Measurements from ENCODE around the gene DRC7.
"Not testable (repeated sequence)": the region's sequence is repeated elsewhere in the genome, so short reads cannot be mapped to it uniquely, and the experiment has no call there.

DRC7 gene

DNA sequence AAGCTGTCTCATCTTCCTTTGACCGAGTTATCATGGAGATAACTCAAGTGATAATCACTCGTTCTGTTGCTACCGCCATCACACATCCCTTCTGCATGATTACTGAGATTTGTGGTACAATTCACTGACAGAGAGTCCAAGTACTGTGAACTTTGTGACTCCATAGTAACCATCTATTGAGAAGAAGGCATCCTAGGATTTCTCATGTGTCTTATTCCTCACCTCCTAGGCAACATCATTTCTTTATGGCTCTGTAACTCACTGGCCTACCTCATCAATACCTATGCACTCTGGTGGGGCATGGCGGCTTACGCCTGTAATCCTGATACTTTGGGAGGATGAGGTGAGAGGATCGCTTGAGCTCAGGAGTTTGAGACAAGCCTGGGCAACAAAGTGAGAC, 19.4 kb downstream of the DRC7 start:
- DNase-seq (ENCODE audit: low read depth) = no peak

- DNase-seq (ENCODE audit: low read depth) = no peak
Measured at GRCh38 chr16:57720142-57720575, 25.6 kb downstream of the DRC7 start.

- DNase-seq (ENCODE audit: low read depth) = no peak
Measured at GRCh38 chr16:57721356-57722209, 27.0 kb downstream of the DRC7 start.

DNA sequence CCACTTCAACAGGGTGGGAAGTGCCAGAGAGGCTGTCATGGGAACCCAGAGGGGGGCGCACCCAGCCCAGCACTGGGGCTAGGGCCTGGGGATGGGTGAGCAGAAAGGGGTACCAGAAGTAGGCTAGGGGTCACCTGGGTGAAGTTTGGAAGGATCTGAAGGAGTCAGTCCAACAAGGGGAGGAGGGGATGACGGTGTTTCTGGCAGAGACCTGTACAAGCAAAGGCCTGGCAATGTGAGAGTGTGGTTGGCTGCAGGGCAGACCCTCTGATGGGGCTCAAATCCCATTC, 27.5 kb downstream of the DRC7 start:
- DNase-seq (ENCODE audit: low read depth) = no peak

DNA sequence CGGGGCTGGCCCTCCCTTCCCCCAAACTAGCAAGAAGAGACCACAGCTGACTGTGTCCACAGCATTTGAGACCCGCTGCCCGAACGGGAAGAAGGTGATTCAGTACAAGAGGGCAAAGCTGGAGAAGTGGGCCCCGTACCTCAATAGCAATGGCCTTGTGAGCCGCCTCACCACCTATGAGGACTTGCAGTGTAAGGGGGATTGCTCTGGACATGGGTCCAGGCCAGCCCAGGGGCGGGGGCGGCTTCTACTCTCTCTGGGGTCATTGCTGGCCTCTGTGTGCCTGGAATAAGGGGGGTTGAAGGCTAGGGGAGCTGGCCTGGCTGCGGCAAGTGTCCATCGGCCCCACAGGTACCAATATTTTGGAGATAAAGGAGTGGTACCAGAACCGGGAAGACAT, 28.0 kb downstream of the DRC7 start:
- no peak for DNase-seq (ENCODE audit: low read depth)

- DNase-seq (ENCODE audit: low read depth) = no peak
Measured at GRCh38 chr16:57723170-57723569, 28.6 kb downstream of the DRC7 start.

DNA sequence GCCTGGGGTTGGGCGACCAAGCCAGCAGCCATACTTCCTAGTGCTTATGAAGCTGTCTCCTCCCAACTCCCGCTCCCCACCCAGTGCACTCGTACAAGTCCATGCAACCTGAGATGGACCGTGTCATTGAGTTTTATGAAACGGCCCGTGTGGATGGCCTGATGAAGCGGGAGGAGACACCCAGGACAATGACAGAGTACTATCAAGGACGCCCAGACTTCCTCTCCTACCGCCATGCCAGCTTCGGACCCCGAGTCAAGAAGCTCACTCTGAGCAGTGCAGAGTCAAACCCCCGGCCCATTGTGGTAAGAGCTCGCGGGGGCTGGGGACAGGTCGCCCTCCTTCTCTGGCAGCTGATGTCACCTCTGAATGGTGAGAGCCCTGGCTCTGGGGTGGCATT, 29.9 kb downstream of the DRC7 start:
- DNase-seq (ENCODE audit: low read depth) = no peak

DNA sequence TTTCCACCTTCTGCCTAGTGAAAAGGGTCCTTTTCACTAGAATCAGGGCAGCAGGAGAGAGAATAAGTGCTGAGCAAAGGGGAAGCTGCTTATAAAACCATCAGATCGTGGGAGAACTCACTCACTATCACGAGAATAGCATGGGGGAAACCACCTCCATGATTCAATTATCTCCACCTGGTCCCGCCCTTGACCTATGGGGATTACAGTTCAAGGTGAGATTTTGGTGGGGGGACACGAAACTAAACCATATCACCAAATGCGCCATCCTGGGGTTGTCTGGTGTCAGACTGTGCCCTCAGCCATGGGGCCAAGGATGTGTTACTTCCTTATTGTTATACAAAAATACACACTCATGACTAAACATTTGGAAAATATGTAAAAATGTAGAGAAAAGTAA, 30.5 kb downstream of the DRC7 start:
- DNase-seq (ENCODE audit: low read depth) = no peak

- no peak for DNase-seq (ENCODE audit: low read depth)
Measured at GRCh38 chr16:57725554-57725953, 30.9 kb downstream of the DRC7 start.

DNA sequence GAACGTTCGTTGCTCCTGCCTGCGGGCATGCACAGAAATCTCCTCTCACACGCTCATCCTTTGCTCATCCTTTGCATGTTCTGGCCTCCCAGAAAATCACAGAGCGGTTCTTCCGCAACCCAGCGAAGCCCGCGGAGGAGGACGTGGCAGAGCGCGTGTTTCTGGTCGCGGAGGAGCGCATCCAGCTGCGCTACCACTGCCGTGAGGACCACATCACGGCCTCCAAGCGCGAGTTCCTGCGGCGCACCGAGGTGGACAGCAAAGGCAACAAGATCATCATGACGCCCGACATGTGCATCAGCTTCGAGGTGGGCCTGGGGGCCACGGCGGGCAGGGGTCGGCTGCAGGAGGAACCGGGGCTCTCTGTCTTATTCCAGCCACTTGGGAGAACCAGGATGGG, 31.4 kb downstream of the DRC7 start:
- no peak for DNase-seq (ENCODE audit: low read depth)

DNA sequence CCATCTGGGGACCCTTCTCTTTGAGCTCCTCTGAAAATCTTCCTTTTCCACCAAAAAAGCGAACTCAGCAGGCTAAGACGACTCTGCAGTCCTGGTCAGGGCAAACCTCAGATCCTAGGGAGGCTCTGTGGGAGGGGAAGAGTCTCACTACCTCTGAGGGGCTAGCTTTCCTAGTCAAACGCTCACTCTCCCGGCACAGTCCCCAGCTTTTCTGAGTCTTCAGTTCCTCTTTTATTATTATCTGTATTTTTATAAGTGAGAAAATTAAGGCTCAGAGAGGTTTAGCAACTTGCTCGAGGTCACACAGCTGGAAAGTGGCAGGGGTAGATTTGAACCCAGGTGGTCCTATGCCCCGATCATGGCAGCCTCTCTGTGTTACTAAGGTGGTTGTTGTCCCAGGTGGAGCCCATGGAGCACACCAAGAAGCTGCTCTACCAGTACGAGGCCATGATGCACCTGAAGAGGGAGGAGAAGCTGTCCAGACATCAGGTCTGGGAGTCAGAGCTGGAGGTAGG, 31.9 kb downstream of the DRC7 start:
- no peak for DNase-seq (ENCODE audit: low read depth)

- DNase-seq (ENCODE audit: low read depth) = no peak
Measured at GRCh38 chr16:57727610-57728009, 33.0 kb downstream of the DRC7 start.

- DNase-seq (ENCODE audit: low read depth) = no peak
Measured at GRCh38 chr16:57728336-57729181, 34.0 kb downstream of the DRC7 start.

GRCh38 chr16:57729182-57729484, 34.5 kb downstream of the DRC7 start:
- no peak for DNase-seq (ENCODE audit: low read depth)

GRCh38 chr16:57729852-57730251, 35.2 kb downstream of the DRC7 start:
- not testable (repeated sequence) for DNase-seq (ENCODE audit: low read depth)

DNA sequence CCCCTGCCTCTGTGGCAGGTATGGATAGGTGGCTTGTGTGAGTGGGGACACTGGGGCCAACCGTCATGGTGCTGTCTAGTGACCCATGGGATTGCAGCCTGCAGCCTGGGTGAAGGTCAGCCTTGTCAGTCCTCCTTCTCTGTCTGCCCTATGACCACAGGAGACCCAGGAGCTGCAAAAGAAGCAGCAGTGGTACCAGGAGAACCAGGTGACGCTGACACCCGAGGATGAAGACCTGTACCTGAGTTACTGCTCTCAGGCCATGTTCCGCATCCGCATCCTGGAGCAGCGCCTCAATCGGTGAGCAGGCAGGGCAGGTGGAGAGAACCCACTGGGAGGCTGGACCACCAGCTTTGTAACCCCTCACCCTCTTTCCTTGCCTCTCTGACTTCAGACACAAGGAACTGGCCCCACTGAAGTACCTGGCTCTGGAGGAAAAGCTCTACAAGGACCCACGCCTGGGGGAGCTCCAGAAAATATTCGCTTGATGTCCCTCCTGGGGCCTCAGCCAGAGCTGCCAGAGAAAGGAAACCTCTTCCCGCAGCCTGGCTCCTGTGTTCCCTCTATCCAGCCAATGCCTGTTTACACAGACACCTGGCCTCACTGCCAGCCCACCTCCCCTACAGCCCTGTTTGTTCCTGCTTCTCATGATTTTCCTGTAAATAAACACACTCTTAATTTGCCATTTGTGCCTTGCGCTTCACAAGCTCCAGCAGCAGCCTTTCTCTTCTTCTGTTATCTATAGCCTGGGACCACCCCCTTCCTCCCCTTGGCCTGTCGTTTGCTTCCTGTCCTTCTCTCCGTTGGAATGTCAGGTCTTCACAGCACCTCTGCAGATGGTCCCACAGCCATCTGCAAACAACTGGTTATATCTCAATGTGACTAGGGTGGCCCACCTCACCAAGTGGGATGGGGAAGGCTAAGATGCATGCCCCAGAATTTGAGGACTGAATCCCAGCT, 36.4 kb downstream of the DRC7 start:
- no peak for DNase-seq (ENCODE audit: low read depth)

DNA sequence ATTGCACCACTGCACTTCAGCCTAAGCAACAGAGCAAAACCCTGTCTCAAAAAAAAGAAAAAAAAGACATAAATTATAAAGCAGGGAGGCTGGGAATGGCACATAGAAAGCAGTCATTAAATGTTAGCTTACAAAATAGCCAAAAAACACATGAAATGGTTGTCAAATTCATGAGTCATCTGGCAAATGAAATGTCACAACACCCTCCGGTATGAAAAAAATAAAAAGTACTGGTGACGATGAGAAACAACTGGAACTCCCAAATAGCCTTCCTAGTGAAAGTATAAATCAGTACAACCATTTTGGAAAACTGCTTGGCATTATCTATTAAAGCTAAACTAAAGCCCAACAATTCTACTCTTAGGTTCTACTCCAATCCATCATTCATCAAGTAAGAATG, 37.4 kb downstream of the DRC7 start:
- DNase-seq (ENCODE audit: low read depth) = no peak

DNA sequence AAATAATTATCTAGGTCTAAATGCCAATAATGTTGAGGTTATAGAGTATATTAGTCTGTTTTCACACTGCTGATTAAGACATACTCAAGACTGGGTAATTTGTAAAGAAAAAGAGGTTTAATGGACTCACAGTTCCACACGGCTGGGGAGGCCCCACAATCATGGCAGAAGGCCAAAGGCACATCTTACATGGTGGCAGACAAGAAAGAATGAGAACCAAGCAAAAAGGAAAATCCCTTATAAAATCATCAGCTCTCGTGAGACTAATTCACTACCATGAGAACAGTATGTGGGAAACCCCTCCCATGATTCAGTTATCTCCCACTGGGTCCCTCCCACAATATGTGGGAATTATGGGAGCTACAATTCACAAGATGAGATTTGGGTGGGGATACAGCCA, 38.1 kb downstream of the DRC7 start:
- no peak for DNase-seq (ENCODE audit: low read depth)

GRCh38 chr16:57734308-57734924, 39.8 kb downstream of the DRC7 start:
- DNase-seq (ENCODE audit: low read depth) = no peak

- DNase-seq (ENCODE audit: low read depth) = peak; percentile 96
Measured at GRCh38 chr16:57734925-57735754, 40.5 kb downstream of the DRC7 start.

Measured in stimulated activated CD4-positive, alpha-beta T cell treated with anti-CD3 and anti-CD28 coated beads, Interleukin-2, amount 100 ng/mL, for 4 hours (primary cell).